ENCODE measurements around the gene MAML2. TPM values are rescaled to one million over a fixed set of nuclear protein-coding genes. Genes with fewer than 3 reads are reported as not detected.

Gene MAML2
- total and polyA plus RNA-seq, 2 experiments from 2014 or later = 2.0 to 7.1 TPM

- TF ChIP-seq ZNF462 (CRISPR knock-in tag; IDR thresholded peaks at IDR 0.05) (no peak), EZH2 (IDR thresholded peaks at IDR 0.05; ENCODE audit: low read depth, unreplicated experiment) (no peak)
Measured at GRCh38 chr11:96111308-96111707, 231.7 kb downstream of the MAML2 start (continued).

- Histone ChIP-seq H3K79me2 (replicated peaks; ENCODE audit: insufficient read depth) (no peaks in the 10 kb centered on the region), H3K27ac (ENCODE audit: low read depth) (no peak overlapping the region), H3K4me2 (no peak overlapping the region), H3K4me3 (no peak overlapping the region), H3K4me1 (ENCODE audit: insufficient read depth) (peaks cover 36% of the 10 kb centered on the region), H3K9me2 (ENCODE audit: insufficient read depth) (peaks cover 7% of the 10 kb centered on the region; the same call in 1 of the 2 replicates), H2AFZ (no peak overlapping the region), H3K36me3 (ENCODE audit: insufficient read depth) (no peaks in the 10 kb centered on the region), H4K20me1 (replicated peaks; ENCODE audit: insufficient read depth) (no peaks in the 10 kb centered on the region), H3K27me3 (ENCODE audit: insufficient read depth) (no peaks in the 10 kb centered on the region), H3F3A (replicated peaks; ENCODE audit: low read depth) (no peaks in the 10 kb centered on the region; the same call in 1 of the 2 replicates)
- H3K27ac Mint-ChIP-seq = no peak overlapping the region
- no peaks in the 10 kb centered on the region for H3K27me3 Mint-ChIP-seq (ENCODE audit: insufficient read depth, low read depth, poor library complexity)
- H3K4me3 Mint-ChIP-seq = no peak overlapping the region
- no peaks in the 10 kb centered on the region for H3K9me3 Mint-ChIP-seq
- peaks cover 26% of the 10 kb centered on the region for H3K4me1 Mint-ChIP-seq
- no peak for ATAC-seq
- peak; percentile 18 for DNase-seq (ENCODE audit: low spot score)
- H3K36me3 Mint-ChIP-seq (ENCODE audit: low read depth) = no peaks in the 10 kb centered on the region
- no peak for TF ChIP-seq JUNB (IDR thresholded peaks at IDR 0.05; ENCODE audit: unreplicated experiment)
- TF ChIP-seq CTCF (conservative IDR thresholded peaks at IDR 0.05; ENCODE audit: low read depth in 2 of 2) = peak in 1 of 2 experiments; percentile 34; a peak in 2 of 4 replicates
Measured at GRCh38 chr11:96110302-96110701, 232.7 kb downstream of the MAML2 start.

All from GM23338 (cell line).